NCI-H2227 (cell line): Measurements from ENCODE around the gene PRRT1.
A peak's percentile ranks its signal among the peaks of the same experiment; 100 is the strongest.

Experiments
- DNase-seq: peaks from one replicate; lab custom pipeline; 2025; ENCODE audit not compliant: unreplicated experiment; lab: John Stamatoyannopoulos, UW

PRRT1 gene

GRCh38 chr6:32175711-32176475 lies 24.2 kb upstream of the PRRT1 start, which contains the start of gene AGPAT1:
AGPAT1 (minus strand) TSS chr6:32176084; CDS start chr6:32171496, 4,588 bp downstream.
- peak; percentile 97 for DNase-seq

GRCh38 chr6:32175322-32175710 lies 23.6 kb upstream of the PRRT1 start:
- no peak for DNase-seq

- DNase-seq: no peak
These were observed 22.7 kb upstream of the PRRT1 start for GRCh38 chr6:32174416-32174815.

- DNase-seq: no peak
These were observed 21.4 kb upstream of the PRRT1 start for GRCh38 chr6:32173051-32173727.

- DNase-seq: no peak
These were observed 19.5 kb upstream of the PRRT1 start for GRCh38 chr6:32171234-32171633.

- DNase-seq: no peak
These were observed 18.6 kb upstream of the PRRT1 start for GRCh38 chr6:32170294-32170693.

GRCh38 chr6:32168807-32169591 lies 17.3 kb upstream of the PRRT1 start:
- DNase-seq: no peak

GRCh38 chr6:32168350-32168749 lies 16.6 kb upstream of the PRRT1 start:
- DNase-seq: no peak

GRCh38 chr6:32167761-32168262 lies 16.1 kb upstream of the PRRT1 start:
- DNase-seq: no peak

- no peak for DNase-seq
These were observed 15.5 kb upstream of the PRRT1 start for GRCh38 chr6:32167154-32167760.

- no peak for DNase-seq
These were observed 14.8 kb upstream of the PRRT1 start for GRCh38 chr6:32166411-32167061.

GRCh38 chr6:32164295-32164694 lies 12.6 kb upstream of the PRRT1 start, which contains the start of gene EGFL8:
EGFL8 (plus strand) TSS chr6:32164595; CDS start chr6:32166166, 1,571 bp downstream.
- DNase-seq: no peak

- no peak for DNase-seq
These were observed 12.0 kb upstream of the PRRT1 start for GRCh38 chr6:32163559-32164258.

- DNase-seq: no peak
These were observed 6.3 kb upstream of the PRRT1 start for GRCh38 chr6:32158052-32158451.

GRCh38 chr6:32156891-32157290 lies 5.2 kb upstream of the PRRT1 start:
- no peak for DNase-seq

GRCh38 chr6:32154514-32155161 lies 2.9 kb upstream of the PRRT1 start:
- peak; percentile 74 for DNase-seq

- DNase-seq: peak; percentile 94
These were observed 2.1 kb upstream of the PRRT1 start, which contains the start of gene PPT2 for GRCh38 chr6:32153564-32154513. PPT2 (plus strand) TSS chr6:32154141; CDS start chr6:32154595, 454 bp downstream.
